ENCODE results near the gene GPC5.
"Not testable (repeated sequence)": the region's sequence is repeated elsewhere in the genome, so short reads cannot be mapped to it uniquely, and the experiment has no call there.

GRCh38 chr13:91438674-91439073 is 40.3 kb downstream of the GPC5 start:
- TF ChIP-seq, protein P1, sequence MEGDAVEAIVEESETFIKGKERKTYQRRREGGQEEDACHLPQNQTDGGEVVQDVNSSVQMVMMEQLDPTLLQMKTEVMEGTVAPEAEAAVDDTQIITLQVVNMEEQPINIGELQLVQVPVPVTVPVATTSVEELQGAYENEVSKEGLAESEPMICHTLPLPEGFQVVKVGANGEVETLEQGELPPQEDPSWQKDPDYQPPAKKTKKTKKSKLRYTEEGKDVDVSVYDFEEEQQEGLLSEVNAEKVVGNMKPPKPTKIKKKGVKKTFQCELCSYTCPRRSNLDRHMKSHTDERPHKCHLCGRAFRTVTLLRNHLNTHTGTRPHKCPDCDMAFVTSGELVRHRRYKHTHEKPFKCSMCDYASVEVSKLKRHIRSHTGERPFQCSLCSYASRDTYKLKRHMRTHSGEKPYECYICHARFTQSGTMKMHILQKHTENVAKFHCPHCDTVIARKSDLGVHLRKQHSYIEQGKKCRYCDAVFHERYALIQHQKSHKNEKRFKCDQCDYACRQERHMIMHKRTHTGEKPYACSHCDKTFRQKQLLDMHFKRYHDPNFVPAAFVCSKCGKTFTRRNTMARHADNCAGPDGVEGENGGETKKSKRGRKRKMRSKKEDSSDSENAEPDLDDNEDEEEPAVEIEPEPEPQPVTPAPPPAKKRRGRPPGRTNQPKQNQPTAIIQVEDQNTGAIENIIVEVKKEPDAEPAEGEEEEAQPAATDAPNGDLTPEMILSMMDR (IDR thresholded peaks at IDR 0.05), result not testable (repeated sequence)
- TF ChIP-seq POLR2A, EP300 (IDR thresholded peaks at IDR 0.05): not testable (repeated sequence)
